Measurements from ENCODE around the gene RBM20. TPM values are rescaled to one million over a fixed set of nuclear protein-coding genes. Genes with fewer than 3 reads are reported as not detected.

The RBM20 gene
- total and polyA plus RNA-seq, 7 experiments from 2014 or later, result 0.16 to 1.7 (median 0.37) TPM; not detected in 1

GRCh38 chr10:110737886-110738634, 93.9 kb downstream of the RBM20 start:
- intact Hi-C loops (cut with micrococcal nuclease), result no loop called here
- Histone ChIP-seq H3K4me1 (ENCODE audit: control insufficient read depth in 2 of 2, insufficient read depth in 2 of 2, low read length in 2 of 2) (peaks cover 0 to 31% of the 10 kb centered on the region in 2 donors), H3K9me3 (ENCODE audit: control insufficient read depth in 2 of 3, low read length in 3 of 3) (no peaks in the 10 kb centered on the region), H3K27me3 (ENCODE audit: control insufficient read depth in 2 of 2, insufficient read depth in 2 of 2, low read length in 2 of 2) (no peaks in the 10 kb centered on the region), H3K27ac (ENCODE audit: low read depth, low read length) (no peak overlapping the region), H3K36me3 (ENCODE audit: control insufficient read depth in 2 of 3, insufficient read depth in 3 of 3, low read length in 3 of 3) (no peaks in the 10 kb centered on the region), H3K4me3 (ENCODE audit: low read length) (no peak overlapping the region)
- peaks cover 0 to 1% (median 0%) of the 10 kb centered on the region in 5 donors for H3K36me3 Mint-ChIP-seq
- H3K27me3 Mint-ChIP-seq, result peaks cover 0 to 28% (median 0%) of the 10 kb centered on the region in 5 donors
- no peak overlapping the region for H3K27ac Mint-ChIP-seq
- ChIA-PET POLR2A (no interaction called here), CTCF (interaction anchor here (1.1 to 2.2 kb wide), 2 partner anchors 8 to 12 kb away, joined by 5 to 6 read pairs; no protein-coding TSS in a partner anchor)
- DNase-seq (no peak), ATAC-seq (no peak)
- H3K9me3 Mint-ChIP-seq, result peaks cover 0 to 4% (median 0%) of the 10 kb centered on the region in 11 donors
- H3K4me1 Mint-ChIP-seq, result peaks cover 31 to 58% (median 47%) of the 10 kb centered on the region in 7 donors
- H3K4me3 Mint-ChIP-seq, result no peak overlapping the region

GRCh38 chr10:110739811-110740271, 95.7 kb downstream of the RBM20 start:
- Histone ChIP-seq H3K27ac (ENCODE audit: low read depth, low read length) (no peak overlapping the region), H3K4me1 (ENCODE audit: control insufficient read depth in 2 of 2, insufficient read depth in 2 of 2, low read length in 2 of 2) (peaks cover 0 to 41% of the 10 kb centered on the region in 2 donors), H3K4me3 (ENCODE audit: low read length) (no peak overlapping the region), H3K36me3 (ENCODE audit: control insufficient read depth in 2 of 3, insufficient read depth in 3 of 3, low read length in 3 of 3) (no peaks in the 10 kb centered on the region), H3K27me3 (ENCODE audit: control insufficient read depth in 2 of 2, insufficient read depth in 2 of 2, low read length in 2 of 2) (no peaks in the 10 kb centered on the region), H3K9me3 (ENCODE audit: control insufficient read depth in 2 of 3, low read length in 3 of 3) (no peaks in the 10 kb centered on the region)
- H3K27ac Mint-ChIP-seq, result peak overlapping the region in 5 of 9 donors; percentile 23 to 75 (median 54)
- intact Hi-C loops (cut with micrococcal nuclease), result loop anchor here in 1 of 2 donors (10.0 kb wide), 3 partner anchors 255 to 855 kb away; partner anchors contain the start of gene SMNDC1
- peaks cover 0 to 1% (median 0%) of the 10 kb centered on the region in 5 donors for H3K36me3 Mint-ChIP-seq
- H3K27me3 Mint-ChIP-seq, result peaks cover 0 to 12% (median 0%) of the 10 kb centered on the region in 5 donors
- peaks cover 0 to 4% (median 0%) of the 10 kb centered on the region in 11 donors for H3K9me3 Mint-ChIP-seq
- H3K4me3 Mint-ChIP-seq, result peak overlapping the region in 7 of 10 donors; percentile 5 to 71 (median 30)
- H3K4me1 Mint-ChIP-seq, result peaks cover 29 to 64% (median 57%) of the 10 kb centered on the region in 7 donors
- ChIA-PET POLR2A (interaction anchor here (0.7 to 1.3 kb wide), 2 partner anchors 77 to 164 kb away, joined by 3 read pairs; no protein-coding TSS in a partner anchor), CTCF (interaction anchor here (0.7 to 2.2 kb wide), 5 partner anchors 10 to 172 kb away, joined by 3 to 6 read pairs (median 4); no protein-coding TSS in a partner anchor)
- DNase-seq (no peak), ATAC-seq (peak; percentile 53)

- H3K27me3 ChIP-seq (ENCODE audit: control insufficient read depth in 2 of 2, insufficient read depth in 2 of 2, low read length in 2 of 2), result no peaks in the 10 kb centered on the region
- H3K4me3 ChIP-seq (ENCODE audit: low read length), result peak overlapping the region; percentile 17
- Mint-ChIP-seq H3K4me3 (peak overlapping the region; percentile 54 to 88 (median 80)), H3K27me3 (peaks cover 0 to 3% (median 0%) of the 10 kb centered on the region in 5 donors), H3K9me3 (peaks cover 0 to 4% (median 0%) of the 10 kb centered on the region in 11 donors), H3K27ac (peak overlapping the region in 8 of 9 donors; percentile 76 to 91 (median 90)), H3K36me3 (peaks cover 0 to 1% (median 0%) of the 10 kb centered on the region in 5 donors), H3K4me1 (peaks cover 36 to 91% (median 81%) of the 10 kb centered on the region in 7 donors)
- intact Hi-C loops (cut with micrococcal nuclease), result loop anchor here in 1 of 2 donors (10.0 kb wide), 3 partner anchors 252 to 852 kb away; partner anchors contain the start of gene SMNDC1
- ChIA-PET CTCF (interaction anchor here (0.8 to 4.1 kb wide), 3 partner anchors 141 to 155 kb away, joined by 3 to 20 read pairs (median 5); no protein-coding TSS in a partner anchor), POLR2A (interaction anchor here (1.0 to 1.5 kb wide), 5 partner anchors 20 to 175 kb away, joined by 3 to 4 read pairs (median 4); no protein-coding TSS in a partner anchor)
- ATAC-seq, result no peak
- no peaks in the 10 kb centered on the region for H3K36me3 ChIP-seq (ENCODE audit: control insufficient read depth in 2 of 3, insufficient read depth in 3 of 3, low read length in 3 of 3)
- H3K9me3 ChIP-seq (ENCODE audit: control insufficient read depth in 2 of 3, low read length in 3 of 3), result no peaks in the 10 kb centered on the region
- DNase-seq, result no peak
- H3K27ac ChIP-seq (ENCODE audit: low read depth, low read length), result peak overlapping the region; percentile 16
- peaks cover 0 to 53% of the 10 kb centered on the region in 2 donors for H3K4me1 ChIP-seq (ENCODE audit: control insufficient read depth in 2 of 2, insufficient read depth in 2 of 2, low read length in 2 of 2)
These were observed 98.7 kb downstream of the RBM20 start for GRCh38 chr10:110742801-110743200.

- intact Hi-C loops (cut with micrococcal nuclease), result loop anchor here (1.0 to 10.0 kb wide), 7 partner anchors 19 to 850 kb away; partner anchors contain the start of genes ADRA2A (in 1 of the 2) and SMNDC1 (in 1 of the 2)
- no peak overlapping the region for H3K27ac ChIP-seq (ENCODE audit: low read depth, low read length)
- DNase-seq (no peak), ATAC-seq (no peak)
- Mint-ChIP-seq H3K9me3 (peaks cover 0 to 14% (median 9%) of the 10 kb centered on the region in 11 donors), H3K27me3 (peaks cover 0 to 3% (median 0%) of the 10 kb centered on the region in 5 donors), H3K4me3 (peak overlapping the region in 1 of 10 donors; percentile 30), H3K4me1 (peaks cover 34 to 94% (median 87%) of the 10 kb centered on the region in 7 donors), H3K27ac (peak overlapping the region in 7 of 9 donors; percentile 68 to 91 (median 87)), H3K36me3 (peaks cover 0 to 10% (median 5%) of the 10 kb centered on the region in 5 donors)
- H3K36me3 ChIP-seq (ENCODE audit: control insufficient read depth in 2 of 3, insufficient read depth in 3 of 3, low read length in 3 of 3), result no peaks in the 10 kb centered on the region
- POLR2A ChIA-PET, result interaction anchor here (0.9 to 1.7 kb wide), 2 partner anchors 127 to 146 kb away, joined by 3 to 6 read pairs; partner anchors contain the start of gene PDCD4
- H3K27me3 ChIP-seq (ENCODE audit: control insufficient read depth in 2 of 2, insufficient read depth in 2 of 2, low read length in 2 of 2), result no peaks in the 10 kb centered on the region
- H3K4me3 ChIP-seq (ENCODE audit: low read length), result no peak overlapping the region
- H3K4me1 ChIP-seq (ENCODE audit: control insufficient read depth in 2 of 2, insufficient read depth in 2 of 2, low read length in 2 of 2), result peaks cover 0 to 48% of the 10 kb centered on the region in 2 donors
- peaks cover 0 to 4% (median 0%) of the 10 kb centered on the region in 3 experiments for H3K9me3 ChIP-seq (ENCODE audit: control insufficient read depth in 2 of 3, low read length in 3 of 3)
- CTCF ChIA-PET, result interaction anchor here (1.7 to 4.1 kb wide), 4 partner anchors 132 to 153 kb away, joined by 5 to 21 read pairs (median 13); no protein-coding TSS in a partner anchor
These were observed 100.6 kb downstream of the RBM20 start for GRCh38 chr10:110744782-110745181.

GRCh38 chr10:110746254-110746826, 102.2 kb downstream of the RBM20 start:
- no peaks in the 10 kb centered on the region for H3K27me3 Mint-ChIP-seq
- H3K9me3 Mint-ChIP-seq, result peaks cover 0 to 15% (median 9%) of the 10 kb centered on the region in 11 donors
- POLR2A ChIA-PET, result interaction anchor here (0.6 to 1.1 kb wide), 5 partner anchors 56 to 150 kb away, joined by 3 to 5 read pairs (median 3); no protein-coding TSS in a partner anchor
- H3K27ac Mint-ChIP-seq, result peak overlapping the region in 8 of 9 donors; percentile 51 to 94 (median 88)
- peak; percentile 55 for ATAC-seq
- Histone ChIP-seq H3K9me3 (ENCODE audit: control insufficient read depth in 2 of 3, low read length in 3 of 3) (peaks cover 0 to 4% (median 0%) of the 10 kb centered on the region in 3 experiments), H3K4me1 (ENCODE audit: control insufficient read depth in 2 of 2, insufficient read depth in 2 of 2, low read length in 2 of 2) (peaks cover 5 to 47% of the 10 kb centered on the region in 2 donors), H3K27ac (ENCODE audit: low read depth, low read length) (no peak overlapping the region), H3K27me3 (ENCODE audit: control insufficient read depth in 2 of 2, insufficient read depth in 2 of 2, low read length in 2 of 2) (no peaks in the 10 kb centered on the region), H3K4me3 (ENCODE audit: low read length) (no peak overlapping the region), H3K36me3 (ENCODE audit: control insufficient read depth in 2 of 3, insufficient read depth in 3 of 3, low read length in 3 of 3) (no peaks in the 10 kb centered on the region)
- H3K4me3 Mint-ChIP-seq, result no peak overlapping the region
- CTCF ChIA-PET, result interaction anchor here (0.6 to 4.1 kb wide), 15 partner anchors 9 to 461 kb away, joined by 3 to 21 read pairs (median 4); no protein-coding TSS in a partner anchor
- peak in 8 of 9 donors; percentile 31 to 56 (median 46) for DNase-seq
- peaks cover 0 to 12% (median 5%) of the 10 kb centered on the region in 5 donors for H3K36me3 Mint-ChIP-seq
- intact Hi-C loops (cut with micrococcal nuclease), result loop anchor here (1.0 to 10.0 kb wide), 18 partner anchors 28 to 1394 kb away; partner anchors contain the start of genes BBIP1 (in 2 of the 2), SHOC2 (in 2 of the 2), ADRA2A (in 1 of the 2) and SMNDC1 (in 1 of the 2)
- H3K4me1 Mint-ChIP-seq, result peaks cover 23 to 95% (median 87%) of the 10 kb centered on the region in 7 donors
